ENCODE measurements around the gene LRRC8C. TPM values are rescaled to one million over a fixed set of nuclear protein-coding genes. Genes with fewer than 3 reads are reported as not detected.

Gene LRRC8C
- total RNA-seq, 1 donor from 2014 or later: 2.3 TPM

DNA sequence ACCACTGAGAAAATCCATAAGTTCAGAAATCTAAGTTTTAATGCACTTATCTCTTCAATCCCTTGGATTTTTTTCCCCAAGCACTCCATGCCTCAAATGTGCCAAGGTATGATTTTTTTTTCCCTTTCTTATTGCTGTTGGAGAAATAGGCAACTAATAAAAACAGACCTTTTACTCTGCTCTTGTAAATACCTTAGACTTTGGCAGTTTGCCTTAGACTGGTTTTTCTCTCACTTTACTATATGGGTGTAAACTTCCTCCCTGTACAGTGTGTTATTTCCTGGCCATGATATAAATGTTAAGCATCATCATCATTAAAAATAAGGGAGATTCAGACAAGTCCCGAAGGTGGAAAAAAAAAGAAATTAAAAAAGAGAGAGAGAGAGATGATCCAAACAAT is 65.7 kb downstream of the LRRC8C start:
- Histone ChIP-seq H2AFZ (ENCODE audit: low read depth, low read length) (no peak overlapping the region), H3K4me2 (ENCODE audit: low read length) (no peak overlapping the region), H3K4me1 (ENCODE audit: insufficient read depth, low read length) (no peaks in the 10 kb centered on the region), H3K27me3 (ENCODE audit: insufficient read depth, low read length) (no peaks in the 10 kb centered on the region), H3K4me3 (ENCODE audit: insufficient read depth, low read depth, low read length) (no peak overlapping the region), H3K9me3 (ENCODE audit: insufficient read depth, low read depth, low read length) (no peaks in the 10 kb centered on the region), H3K9ac (ENCODE audit: low read length) (no peak overlapping the region), H3K79me2 (ENCODE audit: insufficient read depth, low read length) (no peaks in the 10 kb centered on the region), H3K36me3 (ENCODE audit: insufficient read depth, low read length) (no peaks in the 10 kb centered on the region), H3K27ac (ENCODE audit: low read depth, low read length) (no peak overlapping the region), H4K20me1 (ENCODE audit: insufficient read depth, low read length) (no peaks in the 10 kb centered on the region)
- Mint-ChIP-seq H3K27me3 (ENCODE audit: low read depth, unreplicated experiment) (no peaks in the 10 kb centered on the region), H3K4me1 (ENCODE audit: low read depth, unreplicated experiment) (peaks cover 5% of the 10 kb centered on the region), H3K36me3 (ENCODE audit: low read depth, unreplicated experiment) (no peaks in the 10 kb centered on the region), H3K27ac (ENCODE audit: unreplicated experiment) (no peak overlapping the region), H3K4me3 (ENCODE audit: unreplicated experiment) (no peak overlapping the region), H3K9me3 (ENCODE audit: unreplicated experiment) (no peaks in the 10 kb centered on the region)
- DNase-seq (ENCODE audit: low read depth): no peak
- TF ChIP-seq, protein P1, sequence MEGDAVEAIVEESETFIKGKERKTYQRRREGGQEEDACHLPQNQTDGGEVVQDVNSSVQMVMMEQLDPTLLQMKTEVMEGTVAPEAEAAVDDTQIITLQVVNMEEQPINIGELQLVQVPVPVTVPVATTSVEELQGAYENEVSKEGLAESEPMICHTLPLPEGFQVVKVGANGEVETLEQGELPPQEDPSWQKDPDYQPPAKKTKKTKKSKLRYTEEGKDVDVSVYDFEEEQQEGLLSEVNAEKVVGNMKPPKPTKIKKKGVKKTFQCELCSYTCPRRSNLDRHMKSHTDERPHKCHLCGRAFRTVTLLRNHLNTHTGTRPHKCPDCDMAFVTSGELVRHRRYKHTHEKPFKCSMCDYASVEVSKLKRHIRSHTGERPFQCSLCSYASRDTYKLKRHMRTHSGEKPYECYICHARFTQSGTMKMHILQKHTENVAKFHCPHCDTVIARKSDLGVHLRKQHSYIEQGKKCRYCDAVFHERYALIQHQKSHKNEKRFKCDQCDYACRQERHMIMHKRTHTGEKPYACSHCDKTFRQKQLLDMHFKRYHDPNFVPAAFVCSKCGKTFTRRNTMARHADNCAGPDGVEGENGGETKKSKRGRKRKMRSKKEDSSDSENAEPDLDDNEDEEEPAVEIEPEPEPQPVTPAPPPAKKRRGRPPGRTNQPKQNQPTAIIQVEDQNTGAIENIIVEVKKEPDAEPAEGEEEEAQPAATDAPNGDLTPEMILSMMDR (IDR thresholded peaks at IDR 0.05; ENCODE audit: insufficient read depth, low read depth, low read length): no peak
- no peak for TF ChIP-seq EZH2 (IDR thresholded peaks at IDR 0.05; ENCODE audit: insufficient read depth, low read length)
- no peak for FAIRE-seq

DNA sequence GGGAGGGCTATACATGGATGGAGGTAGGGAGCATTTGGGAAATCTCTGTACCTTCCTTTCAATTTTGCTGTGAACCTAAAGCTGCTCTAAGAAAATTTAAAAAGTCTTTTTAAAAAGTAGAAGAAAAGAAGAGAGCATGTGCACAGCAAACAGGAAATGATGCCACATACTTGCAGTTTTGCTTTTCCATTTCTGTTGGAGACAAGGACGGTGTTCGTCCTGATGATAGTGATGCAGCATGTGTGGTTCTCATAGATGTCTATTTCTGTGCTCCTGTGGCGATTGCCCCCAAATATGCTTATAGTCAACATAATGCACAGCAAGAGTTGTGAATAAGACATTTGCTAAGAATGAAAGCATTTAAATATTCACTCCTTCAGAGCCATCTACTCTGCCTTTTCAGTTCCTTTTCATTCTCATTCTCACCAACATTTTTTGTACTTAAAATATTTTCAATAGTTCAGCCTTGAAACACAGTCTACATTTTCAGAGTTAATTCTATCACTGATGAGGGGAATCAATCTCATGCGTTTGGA is 66.6 kb downstream of the LRRC8C start:
- no peaks in the 10 kb centered on the region for H3K27me3 ChIP-seq (ENCODE audit: insufficient read depth, low read length)
- H3K27ac ChIP-seq (ENCODE audit: low read depth, low read length): no peak overlapping the region
- Mint-ChIP-seq H3K27me3 (ENCODE audit: low read depth, unreplicated experiment) (no peaks in the 10 kb centered on the region), H3K27ac (ENCODE audit: unreplicated experiment) (no peak overlapping the region), H3K4me3 (ENCODE audit: unreplicated experiment) (no peak overlapping the region), H3K36me3 (ENCODE audit: low read depth, unreplicated experiment) (no peaks in the 10 kb centered on the region), H3K4me1 (ENCODE audit: low read depth, unreplicated experiment) (peaks cover 9% of the 10 kb centered on the region), H3K9me3 (ENCODE audit: unreplicated experiment) (peaks cover 4% of the 10 kb centered on the region)
- TF ChIP-seq, protein P1 (IDR thresholded peaks at IDR 0.05; ENCODE audit: insufficient read depth, low read depth, low read length): no peak
- no peak for TF ChIP-seq EZH2 (IDR thresholded peaks at IDR 0.05; ENCODE audit: insufficient read depth, low read length)
- H3K4me2 ChIP-seq (ENCODE audit: low read length): no peak overlapping the region
- H3K4me3 ChIP-seq (ENCODE audit: insufficient read depth, low read depth, low read length): no peak overlapping the region
- no peaks in the 10 kb centered on the region for H4K20me1 ChIP-seq (ENCODE audit: insufficient read depth, low read length)
- H3K4me1 ChIP-seq (ENCODE audit: insufficient read depth, low read length): no peaks in the 10 kb centered on the region
- no peaks in the 10 kb centered on the region for H3K79me2 ChIP-seq (ENCODE audit: insufficient read depth, low read length)
- H3K9ac ChIP-seq (ENCODE audit: low read length): no peak overlapping the region
- no peak overlapping the region for H2AFZ ChIP-seq (ENCODE audit: low read depth, low read length)
- no peak for FAIRE-seq
- DNase-seq (ENCODE audit: low read depth): no peak
- H3K9me3 ChIP-seq (ENCODE audit: insufficient read depth, low read depth, low read length): no peaks in the 10 kb centered on the region
- H3K36me3 ChIP-seq (ENCODE audit: insufficient read depth, low read length): no peaks in the 10 kb centered on the region

DNA sequence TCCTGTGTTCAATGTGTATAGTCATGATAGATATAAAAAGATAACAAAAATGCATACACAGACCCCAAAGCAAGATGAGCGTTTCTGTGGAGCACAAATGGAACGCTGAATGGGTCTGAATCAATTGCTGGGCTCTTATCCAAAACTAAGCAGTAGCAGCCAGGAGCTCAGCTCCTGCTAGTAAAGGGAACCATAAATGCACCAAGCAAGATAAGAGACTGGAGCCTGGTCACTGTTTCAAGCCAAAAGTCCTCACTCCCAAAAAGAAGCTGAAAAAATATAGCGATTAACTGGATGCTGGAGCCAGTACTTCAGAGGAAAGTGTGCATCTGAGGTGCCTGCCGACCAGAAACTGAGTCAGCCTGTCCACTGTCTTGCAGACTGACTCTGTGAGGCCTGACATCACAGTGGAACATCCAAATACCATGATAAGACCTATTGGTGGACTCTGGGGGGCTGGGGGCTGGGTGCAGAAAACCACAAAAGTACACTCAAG is 68.9 kb downstream of the LRRC8C start:
- no peaks in the 10 kb centered on the region for H3K36me3 ChIP-seq (ENCODE audit: insufficient read depth, low read length)
- no peak overlapping the region for H3K27ac ChIP-seq (ENCODE audit: low read depth, low read length)
- no peaks in the 10 kb centered on the region for H3K79me2 ChIP-seq (ENCODE audit: insufficient read depth, low read length)
- DNase-seq (ENCODE audit: low read depth) (peak; percentile 57), FAIRE-seq (no peak)
- no peaks in the 10 kb centered on the region for H4K20me1 ChIP-seq (ENCODE audit: insufficient read depth, low read length)
- no peaks in the 10 kb centered on the region for H3K9me3 ChIP-seq (ENCODE audit: insufficient read depth, low read depth, low read length)
- H3K4me1 ChIP-seq (ENCODE audit: insufficient read depth, low read length): no peaks in the 10 kb centered on the region
- Mint-ChIP-seq H3K4me3 (ENCODE audit: unreplicated experiment) (no peak overlapping the region), H3K9me3 (ENCODE audit: unreplicated experiment) (peaks cover 4% of the 10 kb centered on the region), H3K36me3 (ENCODE audit: low read depth, unreplicated experiment) (no peaks in the 10 kb centered on the region), H3K27me3 (ENCODE audit: low read depth, unreplicated experiment) (no peaks in the 10 kb centered on the region), H3K27ac (ENCODE audit: unreplicated experiment) (no peak overlapping the region), H3K4me1 (ENCODE audit: low read depth, unreplicated experiment) (peaks cover 9% of the 10 kb centered on the region)
- TF ChIP-seq EZH2 (IDR thresholded peaks at IDR 0.05; ENCODE audit: insufficient read depth, low read length): no peak
- TF ChIP-seq, protein P1 (IDR thresholded peaks at IDR 0.05; ENCODE audit: insufficient read depth, low read depth, low read length): no peak
- no peaks in the 10 kb centered on the region for H3K27me3 ChIP-seq (ENCODE audit: insufficient read depth, low read length)
- H3K4me3 ChIP-seq (ENCODE audit: insufficient read depth, low read depth, low read length): no peak overlapping the region
- H3K4me2 ChIP-seq (ENCODE audit: low read length): peak overlapping the region; percentile 8
- no peak overlapping the region for H3K9ac ChIP-seq (ENCODE audit: low read length)
- no peak overlapping the region for H2AFZ ChIP-seq (ENCODE audit: low read depth, low read length)

All from astrocyte (in vitro differentiated cells and primary cell).